Esophagus muscularis mucosa (tissue), 3 donors: ENCODE measurements around the gene PUM2.

Experiments
- CTCF ChIP-seq, 3 experiments: fragments of 200-600 bp in 2 of 3; fragments of 450-650 bp in 1 of 3; sonication (generic) in 2 of 3; IDR thresholded peaks; one replicate each; pipeline ENCODE4 v1.5.1; 2017 to 2019; ENCODE audit warnings: antibody characterized with exemption in 3 of 3, mild to moderate bottlenecking in 2 of 3, moderate library complexity in 1 of 3
- POLR2A ChIP-seq: fragments of 450-650 bp; IDR thresholded peaks from one replicate; pipeline ENCODE4 v1.6.1; 2017; ENCODE audit warnings: antibody characterized with exemption, moderate library complexity, mild to moderate bottlenecking, low read depth

- TF ChIP-seq CTCF (IDR thresholded peaks at IDR 0.05) (no peak), POLR2A (no peak)
Observed at GRCh38 chr2:20368706-20369105, 18.1 kb upstream of the PUM2 start.
